HepG2 (cell line): ENCODE results near the gene PLD1. TPM values are rescaled to one million over a fixed set of nuclear protein-coding genes. Genes with fewer than 3 reads are reported as not detected.
A peak's percentile ranks its signal among the peaks of the same experiment; 100 is the strongest.

Experiments used
- ATRX ChIP-seq: sonication (generic); formaldehyde crosslinking; IDR thresholded peaks from 2 replicates; pipeline ENCODE4 v1.4.0; 2020; ENCODE audit warnings: missing genetic modification reagents, borderline replicate concordance
- IKZF1 ChIP-seq: fragments of 450-650 bp; IDR thresholded peaks from 2 replicates; pipeline ENCODE4 v1.7.1; 2016
- LRRFIP1 ChIP-seq: sonication (generic); formaldehyde crosslinking; conservative IDR thresholded peaks from 2 replicates; pipeline ENCODE4 v1.4.0; 2020; ENCODE audit warnings: missing genetic modification reagents
- MBD4 ChIP-seq: IDR thresholded peaks from 2 replicates; pipeline ENCODE4 v1.6.1; 2012; ENCODE audit warnings: low read length, inconsistent platforms, borderline replicate concordance
- MYNN ChIP-seq: sonication (generic); formaldehyde crosslinking; IDR thresholded peaks from 2 replicates; pipeline ENCODE4 v1.4.0; 2020; ENCODE audit warnings: mild to moderate bottlenecking, low read depth, missing genetic modification reagents
- NCOA5 ChIP-seq: sonication (generic); formaldehyde crosslinking; IDR thresholded peaks from 2 replicates; pipeline ENCODE4 v1.4.0; 2020; ENCODE audit warnings: missing genetic modification reagents
- NCOR1 ChIP-seq: fragments of 200-600 bp; sonication (generic); IDR thresholded peaks from 2 replicates; pipeline ENCODE4 v1.7.0; 2017; ENCODE audit warnings: antibody characterized with exemption, low read length, borderline replicate concordance
- NR2F1 ChIP-seq, 2 experiments: fragments of 450-650 bp in 1 of 2; formaldehyde crosslinking in 1 of 2; IDR thresholded peaks; 2 replicates each; pipeline versions ENCODE4 v1.5.0 to v1.6.1; 2016 to 2020; ENCODE audit warnings: mild to moderate bottlenecking in 1 of 2, missing compliant biosample characterization in 1 of 2, missing genetic modification reagents in 1 of 2, moderate library complexity in 1 of 2
- PHB2 ChIP-seq: fragments of 450-650 bp; IDR thresholded peaks from 2 replicates; pipeline ENCODE4 v1.6.1; 2018; ENCODE audit not compliant: partially characterized antibody
- POGK ChIP-seq: sonication (generic); formaldehyde crosslinking; conservative IDR thresholded peaks from 2 replicates; pipeline ENCODE4 v1.8.0; 2022; ENCODE audit warnings: mild to moderate bottlenecking, moderate library complexity, missing genetic modification reagents
- PRPF4 ChIP-seq: fragments of 200-400 bp; formaldehyde crosslinking; IDR thresholded peaks from 2 replicates; pipeline ENCODE4 v1.6.1; 2016; ENCODE audit warnings: low read length, low read depth; ENCODE audit not compliant: poor library complexity, severe bottlenecking
- RAD21 ChIP-seq: fragments of 450-650 bp; formaldehyde crosslinking; IDR thresholded peaks from 2 replicates; pipeline ENCODE4 v1.5.0; 2020; ENCODE audit warnings: mild to moderate bottlenecking
- SATB2 ChIP-seq: sonication (generic); formaldehyde crosslinking; IDR thresholded peaks from 2 replicates; pipeline ENCODE4 v1.5.0; 2020; ENCODE audit warnings: missing genetic modification reagents
- TFDP1 ChIP-seq: IDR thresholded peaks from 2 replicates; pipeline ENCODE4 v1.6.1; 2016; ENCODE audit warnings: missing compliant biosample characterization, missing genetic modification reagents, borderline replicate concordance
- THAP9 ChIP-seq: sonication (generic); formaldehyde crosslinking; IDR thresholded peaks from 2 replicates; pipeline ENCODE4; 2020; ENCODE audit warnings: missing genetic modification reagents, mild to moderate bottlenecking, borderline replicate concordance
- ZNF10 ChIP-seq: sonication (generic); formaldehyde crosslinking; IDR thresholded peaks from 2 replicates; pipeline ENCODE4 v1.4.0; 2020; ENCODE audit warnings: mild to moderate bottlenecking, low read depth, missing genetic modification reagents, borderline replicate concordance
- ZNF317 ChIP-seq: sonication (generic); formaldehyde crosslinking; IDR thresholded peaks from 2 replicates; pipeline ENCODE4 v1.5.0; 2020; ENCODE audit warnings: mild to moderate bottlenecking, missing genetic modification reagents
- ZNF382 ChIP-seq: sonication (generic); formaldehyde crosslinking; IDR thresholded peaks from 2 replicates; pipeline ENCODE4 v1.5.0; 2020; ENCODE audit warnings: missing genetic modification reagents, mild to moderate bottlenecking, borderline replicate concordance
- ZNF414 ChIP-seq: sonication (generic); formaldehyde crosslinking; IDR thresholded peaks from 2 replicates; pipeline ENCODE4 v1.5.0; 2020; ENCODE audit warnings: missing genetic modification reagents
- ZNF468 ChIP-seq: sonication (generic); formaldehyde crosslinking; IDR thresholded peaks from 2 replicates; pipeline ENCODE4 v1.8.0; 2022; ENCODE audit warnings: mild to moderate bottlenecking, moderate library complexity, missing genetic modification reagents
- polyA plus RNA-seq, 8 experiments: library from polyadenylated mRNA; depleted of rRNA in 3 of 8; stranded (reverse) in 7 of 8; unstranded in 1 of 8; fragments of >200 nt; fragmentation: Illumina TruSeq in 4 of 8; extraction: Trizol in 4 of 8; gene quantifications; 2 replicates each; pipeline versions ENCODE4 v1.2.1 to v1.2.3, GENCODE V29; 2011 to 2016; ENCODE audit warnings: low read depth in 4 of 8, missing spikeins in 1 of 8, mixed read lengths in 1 of 8; ENCODE audit not compliant: insufficient read depth in 1 of 8
- total RNA-seq, 5 experiments: library from RNA; depleted of rRNA; stranded (reverse); fragments of >200 nt; fragmentation: Illumina TruSeq; extraction: Trizol; gene quantifications; 2 replicates each; pipeline ENCODE4 v1.2.3, GENCODE V29; 2016; ENCODE audit warnings: low read depth in 1 of 5

Gene PLD1
- total and polyA plus RNA-seq, 2 of the 13 experiments (the other 11 are each of a cell fraction or from before 2014, with no cell fraction given): 27.1 to 59.4 TPM

GRCh38 chr3:171842864-171843518 lies 32.7 kb upstream of the PLD1 start, which contains the start of gene TMEM212 (continued):
- TF ChIP-seq LRRFIP1 (CRISPR knock-in tag) (no peak), NCOA5 (CRISPR knock-in tag) (no peak), ZNF414 (CRISPR knock-in tag) (no peak), ZNF317 (CRISPR knock-in tag) (peak; percentile 77), ZNF10 (CRISPR knock-in tag) (no peak), NR2F1 (CRISPR knock-in tag; IDR thresholded peaks at IDR 0.05) (peak in 1 of 2 experiments; percentile 30; a peak in 1 of 4 replicates), ZNF468 (CRISPR knock-in tag) (no peak), RAD21 (CRISPR knock-in tag) (no peak), ATRX (CRISPR knock-in tag) (no peak), SATB2 (CRISPR knock-in tag) (no peak), MBD4 (no peak), MYNN (CRISPR knock-in tag) (no peak), PRPF4 (no peak), POGK (no peak), NCOR1 (peak; percentile 44; the same call in 1 of the 2 replicates), IKZF1 (no peak), TFDP1 (CRISPR knock-in tag) (no peak), ZNF382 (CRISPR knock-in tag) (no peak), PHB2 (no peak), THAP9 (no peak)
